NCI-H2081 (cell line): ENCODE measurements around the gene TMEM212.
A peak's percentile ranks its signal among the peaks of the same experiment; 100 is the strongest.

Source experiments
- DNase-seq, 2 experiments: peaks; one replicate each; lab custom pipeline; 2025; lab: John Stamatoyannopoulos, UW

TMEM212 gene

GRCh38 chr3:171842864-171843518, at the start of gene TMEM212:
TMEM212 (plus strand) TSS chr3:171843349; CDS start chr3:171843384, 35 bp downstream.
- no peak for DNase-seq

GRCh38 chr3:171796625-171797264, 46.4 kb upstream of the TMEM212 start:
- no peak for DNase-seq

GRCh38 chr3:171797265-171797679, 45.9 kb upstream of the TMEM212 start:
- DNase-seq, result no peak

- no peak for DNase-seq
These were observed 45.3 kb upstream of the TMEM212 start for GRCh38 chr3:171797873-171798272.

- no peak for DNase-seq
These were observed 43.6 kb upstream of the TMEM212 start for GRCh38 chr3:171799501-171799900.

GRCh38 chr3:171801738-171802589, 41.2 kb upstream of the TMEM212 start:
- no peak for DNase-seq

- no peak for DNase-seq
These were observed 40.6 kb upstream of the TMEM212 start for GRCh38 chr3:171802590-171802956.

GRCh38 chr3:171803044-171803443, 40.1 kb upstream of the TMEM212 start:
- DNase-seq, result no peak

GRCh38 chr3:171804618-171805389, 38.3 kb upstream of the TMEM212 start:
- DNase-seq, result no peak

- DNase-seq, result no peak
These were observed 37.5 kb upstream of the TMEM212 start for GRCh38 chr3:171805687-171806086.

- DNase-seq, result no peak
These were observed 36.7 kb upstream of the TMEM212 start for GRCh38 chr3:171806200-171807128.

- no peak for DNase-seq
These were observed 35.9 kb upstream of the TMEM212 start for GRCh38 chr3:171807129-171807675.

GRCh38 chr3:171807806-171808205, 35.3 kb upstream of the TMEM212 start:
- no peak for DNase-seq

- no peak for DNase-seq
These were observed 33.6 kb upstream of the TMEM212 start for GRCh38 chr3:171809611-171809860.

GRCh38 chr3:171809861-171810628, 33.1 kb upstream of the TMEM212 start, which contains the start of gene PLD1:
PLD1 (minus strand) TSS chr3:171810483; CDS start chr3:171738051, 72,432 bp downstream.
- peak; percentile 83 to 89 for DNase-seq

- DNase-seq, result no peak
These were observed 32.4 kb upstream of the TMEM212 start for GRCh38 chr3:171810629-171811294.

GRCh38 chr3:171811295-171811912, 31.7 kb upstream of the TMEM212 start:
- no peak for DNase-seq

- no peak for DNase-seq
These were observed 31.2 kb upstream of the TMEM212 start for GRCh38 chr3:171811913-171812335.

GRCh38 chr3:171812811-171813210, 30.3 kb upstream of the TMEM212 start:
- no peak for DNase-seq
